Measurements from ENCODE around the gene PLEKHG3.

DNA sequence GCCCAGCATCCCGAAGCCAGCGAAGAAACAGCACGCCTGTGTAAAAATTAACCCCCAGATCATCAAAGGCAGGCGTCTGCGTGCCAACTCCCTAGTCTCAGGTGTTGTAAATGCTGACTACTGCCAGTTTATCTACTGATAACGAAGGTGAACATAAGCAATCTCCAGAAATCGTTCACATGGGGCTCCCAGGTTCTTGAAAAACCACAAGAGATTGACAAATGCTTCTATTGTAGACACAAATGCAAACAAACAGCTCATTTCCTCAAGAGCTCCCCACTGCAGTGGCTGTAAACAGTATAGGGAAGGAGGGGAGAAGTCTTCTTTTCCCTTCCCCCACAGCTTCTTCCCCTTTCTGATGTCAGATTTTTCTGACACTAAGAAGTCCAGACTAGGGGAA, 5.3 kb upstream of the PLEKHG3 start:
- TF ChIP-seq, protein P1, sequence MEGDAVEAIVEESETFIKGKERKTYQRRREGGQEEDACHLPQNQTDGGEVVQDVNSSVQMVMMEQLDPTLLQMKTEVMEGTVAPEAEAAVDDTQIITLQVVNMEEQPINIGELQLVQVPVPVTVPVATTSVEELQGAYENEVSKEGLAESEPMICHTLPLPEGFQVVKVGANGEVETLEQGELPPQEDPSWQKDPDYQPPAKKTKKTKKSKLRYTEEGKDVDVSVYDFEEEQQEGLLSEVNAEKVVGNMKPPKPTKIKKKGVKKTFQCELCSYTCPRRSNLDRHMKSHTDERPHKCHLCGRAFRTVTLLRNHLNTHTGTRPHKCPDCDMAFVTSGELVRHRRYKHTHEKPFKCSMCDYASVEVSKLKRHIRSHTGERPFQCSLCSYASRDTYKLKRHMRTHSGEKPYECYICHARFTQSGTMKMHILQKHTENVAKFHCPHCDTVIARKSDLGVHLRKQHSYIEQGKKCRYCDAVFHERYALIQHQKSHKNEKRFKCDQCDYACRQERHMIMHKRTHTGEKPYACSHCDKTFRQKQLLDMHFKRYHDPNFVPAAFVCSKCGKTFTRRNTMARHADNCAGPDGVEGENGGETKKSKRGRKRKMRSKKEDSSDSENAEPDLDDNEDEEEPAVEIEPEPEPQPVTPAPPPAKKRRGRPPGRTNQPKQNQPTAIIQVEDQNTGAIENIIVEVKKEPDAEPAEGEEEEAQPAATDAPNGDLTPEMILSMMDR (IDR thresholded peaks at IDR 0.05; ENCODE audit: low read length), result no peak
- no peak for TF ChIP-seq EZH2 (optimal IDR thresholded peaks at IDR 0.05; ENCODE audit: low read depth, low read length)
- TF ChIP-seq EZH2phosphoT487 (IDR thresholded peaks at IDR 0.05; ENCODE audit: low read length), result no peak

Measured in MM.1S (cell line).